ENCODE results near the gene MAML2. TPM values are rescaled to one million over a fixed set of nuclear protein-coding genes. Genes with fewer than 3 reads are reported as not detected.
"Not testable (repeated sequence)": the region's sequence is repeated elsewhere in the genome, so short reads cannot be mapped to it uniquely, and the experiment has no call there.

Gene MAML2
- polyA plus RNA-seq, 4 donors: 27.8 to 33.5 (median 32.1) TPM

DNA sequence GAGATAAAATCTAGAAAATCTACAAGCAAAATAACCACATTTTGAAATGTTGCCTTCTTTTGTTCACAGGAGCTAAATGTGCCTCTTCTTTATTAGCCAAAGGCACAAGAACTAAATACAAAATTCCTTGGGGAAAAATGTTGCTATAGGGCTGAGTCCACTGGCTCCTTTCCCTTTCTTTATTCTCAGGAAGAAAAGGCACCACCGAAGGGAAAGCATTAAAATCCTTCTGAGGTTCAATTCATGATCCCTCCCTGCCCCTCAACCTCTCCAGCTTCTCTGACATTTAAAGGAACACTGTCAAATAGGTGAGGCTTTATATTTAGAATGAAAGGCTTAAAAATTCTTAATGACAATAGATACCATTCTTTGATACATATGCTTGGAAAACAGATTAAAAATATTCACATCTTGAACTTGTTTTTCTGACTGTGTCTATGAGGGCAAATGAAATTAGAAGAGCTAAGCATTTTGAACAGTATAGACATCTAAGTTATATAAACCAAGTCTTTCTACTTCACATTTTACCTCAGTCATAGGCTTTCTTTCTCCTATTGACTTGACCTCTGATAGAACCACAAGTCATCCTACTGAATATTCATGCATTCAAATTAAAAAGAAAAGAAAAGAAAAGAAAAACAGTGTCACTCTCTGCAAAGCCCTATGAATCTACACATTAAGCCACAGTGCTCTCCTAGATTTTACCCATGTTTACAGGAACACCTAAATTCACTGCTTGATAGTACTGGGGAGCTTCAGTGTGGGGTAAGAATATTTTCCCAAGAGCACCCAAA is 148.2 kb downstream of the MAML2 start:
- no peak for DNase-seq (ENCODE audit: low read depth in 4 of 4, low spot score in 3 of 4)

- no peak for DNase-seq (ENCODE audit: low read depth in 4 of 4, low spot score in 3 of 4)
Measured at GRCh38 chr11:96193745-96194443, 149.1 kb downstream of the MAML2 start.

GRCh38 chr11:96191752-96192151 is 151.2 kb downstream of the MAML2 start:
- no peak for DNase-seq (ENCODE audit: low read depth in 4 of 4, low spot score in 3 of 4)

GRCh38 chr11:96189351-96189750 is 153.6 kb downstream of the MAML2 start:
- no peak for DNase-seq (ENCODE audit: low read depth in 4 of 4, low spot score in 3 of 4)

DNA sequence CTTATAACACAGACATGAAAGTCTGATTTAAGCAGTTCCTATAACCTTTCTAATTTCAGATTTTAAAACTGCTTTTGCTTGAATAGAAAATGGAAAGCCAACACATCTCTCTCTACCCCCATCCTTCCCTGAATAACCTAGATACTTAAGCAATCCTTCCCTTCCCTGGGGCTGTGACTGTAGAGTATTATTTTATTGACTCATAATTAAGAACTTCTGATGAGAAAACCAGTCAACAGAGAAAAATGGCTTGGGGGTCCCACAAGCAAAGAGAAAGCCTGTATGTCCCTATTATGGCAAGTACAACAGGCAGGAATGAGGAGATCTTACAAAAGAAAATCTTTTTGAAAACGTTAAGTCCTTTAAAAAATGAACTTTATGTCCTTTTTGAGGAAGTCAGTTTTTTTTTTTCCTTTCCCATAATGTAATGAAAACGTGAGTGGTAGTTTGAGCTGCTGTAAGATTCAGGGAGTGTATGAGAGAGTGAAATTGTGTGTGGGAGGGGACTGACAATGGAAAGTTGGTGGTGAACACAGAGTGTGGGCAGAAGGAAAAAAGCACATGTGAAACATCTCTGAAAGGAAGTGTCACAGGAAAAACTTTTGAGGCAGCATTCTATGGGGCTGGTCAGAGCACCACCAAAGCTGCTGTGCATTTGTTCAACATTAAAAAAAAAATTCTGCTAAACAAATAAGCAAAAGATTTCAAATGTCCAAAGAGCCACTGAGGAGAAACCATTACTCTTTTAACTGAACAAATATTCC is 154.6 kb downstream of the MAML2 start:
- no peak for DNase-seq (ENCODE audit: low read depth in 4 of 4, low spot score in 3 of 4)

- no peak for DNase-seq (ENCODE audit: low read depth in 4 of 4, low spot score in 3 of 4)
Measured at GRCh38 chr11:96187822-96188221, 155.2 kb downstream of the MAML2 start.

GRCh38 chr11:96186806-96187205 is 156.2 kb downstream of the MAML2 start:
- DNase-seq (ENCODE audit: low read depth in 4 of 4, low spot score in 3 of 4): no peak

- DNase-seq (ENCODE audit: low read depth in 4 of 4, low spot score in 3 of 4): no peak
Measured at GRCh38 chr11:96185220-96185768, 157.7 kb downstream of the MAML2 start.

GRCh38 chr11:96180937-96181336 is 162.1 kb downstream of the MAML2 start:
- DNase-seq (ENCODE audit: low read depth in 4 of 4, low spot score in 3 of 4): not testable (repeated sequence)

GRCh38 chr11:96180341-96180740 is 162.7 kb downstream of the MAML2 start:
- no peak for DNase-seq (ENCODE audit: low read depth in 4 of 4, low spot score in 3 of 4)

DNA sequence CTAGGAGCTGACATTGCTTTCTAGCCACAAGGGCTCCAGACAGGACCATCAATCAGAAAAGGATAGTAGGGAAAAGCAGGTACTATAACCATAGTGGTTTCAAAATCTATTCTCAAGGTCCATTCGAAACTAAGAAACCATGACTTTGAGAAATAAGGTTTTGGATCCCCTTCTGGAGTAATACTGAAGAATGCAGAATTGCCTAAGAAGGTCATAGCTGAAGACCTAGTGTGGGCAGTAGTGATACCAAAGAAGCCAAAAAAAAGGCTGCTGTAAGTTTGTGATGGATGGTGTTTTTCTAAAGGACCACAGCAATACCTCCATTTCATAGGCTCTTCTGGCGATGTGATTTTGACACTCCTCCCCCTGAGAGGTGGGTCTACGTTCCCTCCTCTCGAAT is 163.1 kb downstream of the MAML2 start:
- no peak for DNase-seq (ENCODE audit: low read depth in 4 of 4, low spot score in 3 of 4)

GRCh38 chr11:96178887-96179279 is 164.1 kb downstream of the MAML2 start:
- no peak for DNase-seq (ENCODE audit: low read depth in 4 of 4, low spot score in 3 of 4)

GRCh38 chr11:96178049-96178886 is 164.7 kb downstream of the MAML2 start:
- DNase-seq (ENCODE audit: low read depth in 4 of 4, low spot score in 3 of 4): no peak

GRCh38 chr11:96177146-96177545 is 165.8 kb downstream of the MAML2 start:
- no peak for DNase-seq (ENCODE audit: low read depth in 4 of 4, low spot score in 3 of 4)

DNA sequence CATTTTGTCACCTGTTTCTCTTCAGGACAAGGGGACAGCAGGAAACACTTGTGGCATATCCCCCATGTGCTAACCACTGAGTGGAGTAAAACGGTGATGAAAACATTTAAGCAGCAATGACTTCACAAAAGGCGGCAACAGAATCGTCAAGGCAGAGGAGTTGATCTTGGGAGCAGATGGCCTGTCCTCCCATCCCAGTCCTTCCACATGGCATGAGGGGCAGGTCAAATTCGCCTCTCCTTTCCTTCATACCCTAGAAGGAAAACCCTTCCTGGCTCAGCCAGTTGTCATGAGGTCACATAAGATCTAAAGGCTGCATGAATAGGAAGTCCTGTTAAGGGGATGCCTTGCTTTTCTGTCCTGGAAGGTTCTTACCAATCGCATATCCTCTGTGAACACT is 169.1 kb downstream of the MAML2 start:
- DNase-seq (ENCODE audit: low read depth in 4 of 4, low spot score in 3 of 4): no peak

DNA sequence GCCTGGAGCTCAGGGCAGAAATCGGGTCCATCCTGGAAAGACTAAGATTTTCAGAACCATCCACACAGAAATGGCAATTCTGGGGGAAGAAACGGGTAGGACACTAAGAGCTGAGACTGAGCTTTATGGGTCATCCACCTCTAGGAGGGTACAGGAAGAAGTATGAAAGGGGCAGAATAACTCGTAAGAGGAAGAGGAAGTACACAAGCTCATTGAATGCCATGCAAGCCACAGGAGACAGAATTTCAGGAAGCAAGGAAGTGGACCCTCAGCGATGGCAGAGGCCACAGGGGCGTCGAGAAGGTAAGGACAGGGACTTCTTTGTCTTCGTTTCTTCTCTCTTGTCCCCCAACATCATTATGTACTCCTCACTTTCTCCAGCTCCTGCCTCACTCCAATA is 169.6 kb downstream of the MAML2 start:
- DNase-seq (ENCODE audit: low read depth in 4 of 4, low spot score in 3 of 4): no peak

GRCh38 chr11:96172604-96173003 is 170.4 kb downstream of the MAML2 start:
- DNase-seq (ENCODE audit: low read depth in 4 of 4, low spot score in 3 of 4): no peak

GRCh38 chr11:96169250-96169649 is 173.7 kb downstream of the MAML2 start:
- DNase-seq (ENCODE audit: low read depth in 4 of 4, low spot score in 3 of 4): no peak

DNA sequence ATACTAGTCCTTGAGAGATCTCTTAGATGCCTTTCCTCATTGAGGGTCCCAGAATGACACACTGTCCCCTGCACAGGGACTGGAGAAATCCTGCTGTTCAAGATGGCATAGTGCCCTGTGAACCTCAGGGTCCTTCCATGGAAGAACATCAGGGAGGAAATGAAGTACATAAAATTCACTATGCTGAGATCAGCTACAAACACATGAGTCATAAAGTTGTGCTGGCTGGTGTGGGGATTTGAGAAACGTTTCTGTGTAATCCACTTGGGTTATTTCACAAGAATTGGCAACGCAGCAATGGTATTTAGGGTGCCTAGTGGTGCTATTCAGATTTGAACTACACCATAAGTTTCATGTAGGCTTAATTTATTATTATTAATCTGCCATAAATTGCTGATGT is 174.4 kb downstream of the MAML2 start:
- no peak for DNase-seq (ENCODE audit: low read depth in 4 of 4, low spot score in 3 of 4)

DNA sequence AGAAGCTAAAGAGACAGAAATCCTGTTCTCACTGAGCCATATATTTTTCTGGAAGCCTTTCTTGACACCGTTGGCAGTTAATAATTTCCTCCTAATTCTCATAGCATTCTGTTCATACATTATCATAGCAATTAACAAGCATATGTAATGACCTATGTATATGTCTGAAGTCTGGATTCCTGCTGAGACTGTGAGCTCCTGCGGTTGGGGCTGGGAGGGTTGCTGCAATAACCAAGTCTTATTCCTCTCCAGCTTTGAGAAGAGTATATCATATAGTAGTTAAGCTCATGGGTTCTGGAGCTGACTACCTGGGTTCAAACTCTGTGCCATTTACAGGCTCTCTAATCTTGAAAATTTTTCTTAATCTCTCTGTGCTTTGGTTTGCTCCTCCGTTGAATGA is 175.2 kb downstream of the MAML2 start:
- DNase-seq (ENCODE audit: low read depth in 4 of 4, low spot score in 3 of 4): no peak
